K562 (cell line): ENCODE data around the gene COX5A. TPM values are rescaled to one million over a fixed set of nuclear protein-coding genes. Genes with fewer than 3 reads are reported as not detected.

ENCODE experiments used
- CEBPZ ChIP-seq: fragments of 150-350 bp; IDR thresholded peaks from 2 replicates; pipeline ENCODE4 v1.6.1; 2014; ENCODE audit warnings: low read depth, mild to moderate bottlenecking, low read length, borderline replicate concordance
- E2F5 ChIP-seq: sonication (generic); formaldehyde crosslinking; IDR thresholded peaks from 2 replicates; pipeline ENCODE4 v1.8.0; 2022; ENCODE audit warnings: mild to moderate bottlenecking, missing genetic modification reagents
- KLF6 ChIP-seq: fragments of 250-450 bp; sonication (Bioruptor Pico); IDR thresholded peaks from 2 replicates; pipeline ENCODE4 v1.4.0; 2020; ENCODE audit warnings: mild to moderate bottlenecking, moderate library complexity, borderline replicate concordance
- NFRKB ChIP-seq: fragments of 450-650 bp; IDR thresholded peaks from 2 replicates; pipeline ENCODE4 v1.6.1; 2016; ENCODE audit warnings: low read depth
- RAD21 ChIP-seq, 2 experiments: fragments of 250-450 bp in 1 of 2; fragments of 450-650 bp in 1 of 2; sonication (Bioruptor Pico) in 1 of 2; formaldehyde crosslinking in 1 of 2; IDR thresholded peaks in 1 of 2; conservative IDR thresholded peaks in 1 of 2; 2 replicates each; pipeline versions ENCODE4 v1.4.0 to v1.8.0; 2020 to 2022; ENCODE audit warnings: mild to moderate bottlenecking in 2 of 2, moderate library complexity in 1 of 2
- REST ChIP-seq, 2 experiments: fragments of 450-650 bp; formaldehyde crosslinking in 1 of 2; IDR thresholded peaks; 2 replicates each; pipeline versions ENCODE4 v1.4.0 to v1.6.1; 2014 to 2020; ENCODE audit warnings: mild to moderate bottlenecking in 2 of 2, borderline replicate concordance in 1 of 2, low read depth in 1 of 2
- SMC3 ChIP-seq: conservative IDR thresholded peaks from 2 replicates; pipeline ENCODE4 v1.6.1; 2011; ENCODE audit warnings: low read depth, low read length, improper control_type of control experiment; ENCODE audit not compliant: insufficient read depth
- SPI1 ChIP-seq: IDR thresholded peaks from 2 replicates; pipeline ENCODE4 v1.6.1; 2011; ENCODE audit warnings: low read depth, low read length, control low read depth, borderline replicate concordance
- ZNF239 ChIP-seq: fragments of 250-450 bp; sonication (Bioruptor Pico); IDR thresholded peaks from 2 replicates; pipeline ENCODE4 v1.4.0; 2020; ENCODE audit warnings: mild to moderate bottlenecking
- ZNF277 ChIP-seq: fragments of 250-450 bp; sonication (Bioruptor Pico); IDR thresholded peaks from 2 replicates; pipeline ENCODE4 v1.8.0; 2022; ENCODE audit warnings: inconsistent platforms, mild to moderate bottlenecking, moderate library complexity, borderline replicate concordance
- polyA plus RNA-seq, 8 experiments: library from polyadenylated mRNA; depleted of rRNA in 4 of 8; stranded (reverse) in 5 of 8; unstranded in 3 of 8; fragments of >200 nt; fragmentation: Nextera tagmentation in 2 of 8; fragmentation: Illumina TruSeq in 1 of 8; extraction: Ambion mirVana in 2 of 8; extraction: Trizol in 1 of 8; gene quantifications; 2 replicates each; pipeline versions ENCODE4 v1.2.1 to v1.2.3, GENCODE V29; 2011 to 2014; ENCODE audit warnings: inconsistent platforms in 1 of 8, missing spikeins in 1 of 8
- total RNA-seq, 7 experiments: library from RNA; depleted of rRNA in 6 of 7; stranded (reverse); fragments of >200 nt in 6 of 7; fragmentation: Illumina TruSeq in 2 of 7; extraction: Trizol in 2 of 7; gene quantifications; 2 replicates each; pipeline versions ENCODE4 v1.2.1 to v1.2.3, GENCODE V29; 2011 to 2021; ENCODE audit warnings: low replicate concordance in 1 of 7

Gene COX5A
- total and polyA plus RNA-seq, 9 of the 15 experiments (the other 6 are each of a cell fraction or from before 2014, with no cell fraction given), result 86.8 to 553 (median 371) TPM

- TF ChIP-seq ZNF277 (CRISPR knock-in tag) (no peak), E2F5 (CRISPR knock-in tag) (peak; percentile 58; the same call in 1 of the 2 replicates), SMC3 (peak; percentile 81), ZNF239 (CRISPR knock-in tag) (no peak), REST (IDR thresholded peaks at IDR 0.05; ENCODE audit: borderline replicate concordance) (peak; percentile 83), REST (CRISPR knock-in tag; IDR thresholded peaks at IDR 0.05; ENCODE audit: low read depth) (no peak), RAD21 (CRISPR knock-in tag; conservative IDR thresholded peaks at IDR 0.05 in 1 of 2, IDR thresholded peaks at IDR 0.05 in 1 of 2) (peak; percentile 85 to 96), NFRKB (no peak), KLF6 (CRISPR knock-in tag) (no peak), SPI1 (no peak), CEBPZ (no peak)
Observed at GRCh38 chr15:74950078-74950908, 12.4 kb upstream of the COX5A start (continued).
